ENCODE results near the gene CASQ2. TPM values are rescaled to one million over a fixed set of nuclear protein-coding genes. Genes with fewer than 3 reads are reported as not detected.

The CASQ2 gene
- polyA plus RNA-seq (ENCODE audit: insufficient read length), result 825 TPM

GRCh38 chr1:115768549-115768948 lies at the start of gene CASQ2:
CASQ2 (minus strand) TSS chr1:115768714; CDS start chr1:115768541, 173 bp downstream.
- no peak for DNase-seq

- no peak for DNase-seq
These were observed 47.2 kb upstream of the CASQ2 start for GRCh38 chr1:115815694-115816093.

GRCh38 chr1:115814685-115815398 lies 46.3 kb upstream of the CASQ2 start:
- DNase-seq, result no peak

GRCh38 chr1:115813727-115814126 lies 45.2 kb upstream of the CASQ2 start:
- DNase-seq, result no peak

- no peak for DNase-seq
These were observed 42.8 kb upstream of the CASQ2 start for GRCh38 chr1:115811140-115811828.

- no peak for DNase-seq
These were observed 42.1 kb upstream of the CASQ2 start for GRCh38 chr1:115810609-115811008.

- DNase-seq, result no peak
These were observed 41.3 kb upstream of the CASQ2 start for GRCh38 chr1:115809847-115810246.

- DNase-seq, result no peak
These were observed 40.6 kb upstream of the CASQ2 start for GRCh38 chr1:115809076-115809475.

GRCh38 chr1:115807723-115808122 lies 39.2 kb upstream of the CASQ2 start:
- DNase-seq, result peak; percentile 53

- no peak for DNase-seq
These were observed 37.1 kb upstream of the CASQ2 start for GRCh38 chr1:115805597-115805996.

- no peak for DNase-seq
These were observed 33.9 kb upstream of the CASQ2 start for GRCh38 chr1:115802416-115802815.

- DNase-seq, result no peak
These were observed 29.0 kb upstream of the CASQ2 start for GRCh38 chr1:115797486-115797885.

GRCh38 chr1:115796897-115797296 lies 28.4 kb upstream of the CASQ2 start:
- no peak for DNase-seq

GRCh38 chr1:115796036-115796435 lies 27.5 kb upstream of the CASQ2 start:
- DNase-seq, result no peak

- no peak for DNase-seq
These were observed 26.6 kb upstream of the CASQ2 start for GRCh38 chr1:115794976-115795639.

- DNase-seq, result no peak
These were observed 24.6 kb upstream of the CASQ2 start for GRCh38 chr1:115793162-115793561.

- no peak for DNase-seq
These were observed 23.3 kb upstream of the CASQ2 start for GRCh38 chr1:115791816-115792215.

- no peak for DNase-seq
These were observed 22.3 kb upstream of the CASQ2 start for GRCh38 chr1:115790846-115791245.

- no peak for DNase-seq
These were observed 21.8 kb upstream of the CASQ2 start for GRCh38 chr1:115790356-115790755.

GRCh38 chr1:115783311-115783710 lies 14.8 kb upstream of the CASQ2 start:
- DNase-seq, result no peak

GRCh38 chr1:115782571-115783281 lies 14.2 kb upstream of the CASQ2 start:
- no peak for DNase-seq

- no peak for DNase-seq
These were observed 13.3 kb upstream of the CASQ2 start for GRCh38 chr1:115781851-115782250.

- DNase-seq, result no peak
These were observed 12.8 kb upstream of the CASQ2 start for GRCh38 chr1:115781343-115781742.

Measured in hindlimb muscle (tissue), 1 donor.